ENCODE data around the gene ACOT4. TPM values are rescaled to one million over a fixed set of nuclear protein-coding genes. Genes with fewer than 3 reads are reported as not detected.

Gene ACOT4, protein sequence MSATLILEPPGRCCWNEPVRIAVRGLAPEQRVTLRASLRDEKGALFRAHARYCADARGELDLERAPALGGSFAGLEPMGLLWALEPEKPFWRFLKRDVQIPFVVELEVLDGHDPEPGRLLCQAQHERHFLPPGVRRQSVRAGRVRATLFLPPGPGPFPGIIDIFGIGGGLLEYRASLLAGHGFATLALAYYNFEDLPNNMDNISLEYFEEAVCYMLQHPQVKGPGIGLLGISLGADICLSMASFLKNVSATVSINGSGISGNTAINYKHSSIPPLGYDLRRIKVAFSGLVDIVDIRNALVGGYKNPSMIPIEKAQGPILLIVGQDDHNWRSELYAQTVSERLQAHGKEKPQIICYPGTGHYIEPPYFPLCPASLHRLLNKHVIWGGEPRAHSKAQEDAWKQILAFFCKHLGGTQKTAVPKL
- 0.43 and 0.46 TPM in 2 replicates for total RNA-seq

GRCh38 chr14:73591690-73592449 lies at the start of gene ACOT4:
Gene ACOT4 (plus strand): TSS chr14:73591873. CDS start chr14:73591960, 87 bp downstream.

DNA sequence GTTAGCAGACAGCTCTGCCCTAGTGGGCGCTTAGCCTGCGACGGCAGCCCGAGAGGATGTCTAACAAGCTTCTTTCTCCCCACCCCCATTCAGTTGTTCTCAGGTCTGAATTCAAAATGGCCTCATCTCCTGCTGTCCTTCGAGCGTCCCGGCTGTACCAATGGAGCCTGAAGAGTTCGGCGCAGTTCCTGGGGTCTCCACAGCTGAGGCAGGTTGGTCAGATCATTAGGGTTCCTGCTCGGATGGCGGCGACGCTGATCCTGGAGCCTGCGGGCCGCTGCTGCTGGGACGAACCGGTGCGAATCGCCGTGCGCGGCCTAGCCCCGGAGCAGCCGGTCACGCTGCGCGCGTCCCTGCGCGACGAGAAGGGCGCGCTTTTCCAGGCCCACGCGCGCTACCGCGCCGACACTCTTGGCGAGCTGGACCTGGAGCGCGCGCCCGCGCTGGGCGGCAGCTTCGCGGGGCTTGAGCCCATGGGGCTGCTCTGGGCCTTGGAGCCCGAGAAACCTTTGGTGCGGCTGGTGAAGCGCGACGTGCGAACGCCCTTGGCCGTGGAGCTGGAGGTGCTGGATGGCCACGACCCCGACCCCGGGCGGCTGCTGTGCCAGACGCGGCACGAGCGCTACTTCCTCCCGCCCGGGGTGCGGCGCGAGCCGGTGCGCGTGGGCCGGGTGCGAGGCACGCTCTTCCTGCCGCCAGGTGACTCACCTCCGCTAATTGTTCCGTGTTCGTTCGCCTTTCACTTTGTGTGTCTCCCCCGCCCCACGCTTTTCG lies 22.3 kb upstream of the ACOT4 start, which contains the start of gene ACOT2:
Gene ACOT2, plus strand, starts transcription at position 29 of the 774 bp plus-strand sequence. Its CDS starts 28 bp downstream, at position 57.

DNA sequence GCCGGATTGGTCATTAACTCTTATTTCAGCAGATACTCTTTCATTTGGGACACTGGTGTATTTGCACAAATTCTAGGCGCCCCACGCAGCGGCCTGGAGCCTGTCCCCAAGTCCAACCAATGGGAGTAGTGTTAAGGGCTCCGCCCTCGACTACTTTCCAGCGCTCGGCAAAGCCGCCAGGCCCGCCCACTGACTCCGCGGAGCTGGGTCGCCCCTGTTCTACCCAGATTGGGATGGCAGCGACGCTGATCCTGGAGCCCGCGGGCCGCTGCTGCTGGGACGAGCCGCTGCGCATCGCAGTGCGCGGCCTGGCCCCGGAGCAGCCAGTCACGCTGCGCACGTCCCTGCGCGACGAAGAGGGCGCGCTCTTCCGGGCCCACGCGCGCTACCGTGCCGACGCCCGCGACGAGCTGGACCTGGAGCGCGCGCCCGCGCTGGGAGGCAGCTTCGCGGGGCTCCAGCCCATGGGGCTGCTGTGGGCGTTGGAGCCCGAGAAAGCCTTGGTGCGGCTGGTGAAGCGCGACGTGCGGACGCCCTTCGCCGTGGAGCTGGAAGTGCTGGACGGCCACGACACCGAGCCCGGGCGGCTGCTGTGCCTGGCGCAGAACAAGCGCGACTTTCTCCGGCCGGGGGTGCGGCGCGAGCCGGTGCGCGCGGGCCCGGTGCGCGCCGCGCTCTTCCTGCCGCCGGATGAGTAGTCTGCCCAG lies 20.8 kb downstream of the ACOT4 start, which contains the start of gene ACOT6:
Gene ACOT6, plus strand, starts transcription at position 179 of the 707 bp plus-strand sequence. Its CDS starts 55 bp downstream, at position 234.

GRCh38 chr14:73644531-73645247 lies 53.0 kb downstream of the ACOT4 start, which contains the start of gene DNAL1:
Gene DNAL1 (plus strand): TSS chr14:73644986. CDS start chr14:73645040, 54 bp downstream.

Other genes starting within 250 kb of the ACOT4 start
- 19.2 and 24.5 TPM in 2 replicates for gene NUMB, start 133.3 kb upstream of the ACOT4 start, total RNA-seq
- gene RIOX1, start 100.9 kb upstream of the ACOT4 start, total RNA-seq, result 13.2 and 13.5 TPM in 2 replicates
- gene ACOT1, start 54.7 kb upstream of the ACOT4 start, total RNA-seq, result 4.8 and 8.4 TPM in 2 replicates
- 0.09 TPM in 1 of 2 replicates, not detected in the other for gene HEATR4, start 32.9 kb upstream of the ACOT4 start, total RNA-seq
- gene ACOT2, start 22.7 kb upstream of the ACOT4 start, total RNA-seq, result 29.3 and 38.5 TPM in 2 replicates
- gene ACOT6, start 20.6 kb downstream of the ACOT4 start, total RNA-seq, result not detected in 2 replicates
- gene DNAL1, start 53.1 kb downstream of the ACOT4 start, total RNA-seq, result 7.1 and 8.0 TPM in 2 replicates
- 9.0 and 10.0 TPM in 2 replicates for gene PNMA1, start 122.5 kb downstream of the ACOT4 start, total RNA-seq

Measured in smooth muscle cell of bladder (primary cell).